ENCODE results near the gene PDZRN4.

GRCh38 chr12:41234692-41235091 is 46.6 kb downstream of the PDZRN4 start:
- TF ChIP-seq CTCF (IDR thresholded peaks at IDR 0.05), result no peak
- TF ChIP-seq POLR2A (IDR thresholded peaks at IDR 0.05), result no peak
